OCI-LY7 (cell line): ENCODE results near the gene TMPO. TPM values are rescaled to one million over a fixed set of nuclear protein-coding genes. Genes with fewer than 3 reads are reported as not detected.

ENCODE experiments used
- BruUV-seq: library from RNA; stranded (reverse); fragments of 400-500 nt; replicated peaks from 2 replicates; lab custom pipeline; 2021; lab: Mats Ljungman, UMichigan
- CTCF ChIA-PET: fragments of 300-600 bp; sonication (Branson Sonifier 250); formaldehyde crosslinking; loops from one replicate; lab custom pipeline; 2022; ENCODE audit warnings: antibody characterized with exemption; ENCODE audit not compliant: unreplicated experiment; lab: Charles Lee
- POLR2A ChIA-PET: fragments of 300-600 bp; sonication (Branson Sonifier 250); formaldehyde crosslinking; loops from one replicate; lab custom pipeline; 2022; ENCODE audit warnings: antibody characterized with exemption; lab: Charles Lee
- DNase-seq: peaks from one replicate; pipeline ENCODE4 v3.0.0-alpha.2; 2015; ENCODE audit warnings: low spot score
- H2AFZ ChIP-seq: fragments of 200-600 bp; sonication (generic), shearing (Covaris generic); 2 replicates; pipeline ENCODE4 v1.6.1; 2014; ENCODE audit warnings: mild to moderate bottlenecking, antibody characterized with exemption, low read length, moderate library complexity
- H3K27ac ChIP-seq: fragments of 200-600 bp; sonication (generic); 2 replicates; pipeline ENCODE4 v1.5.1; 2014; ENCODE audit warnings: mixed run types, low read depth, mild to moderate bottlenecking, moderate library complexity, low read length, inconsistent platforms; ENCODE audit not compliant: poor library complexity, severe bottlenecking
- H3K36me3 ChIP-seq: fragments of 200-600 bp; sonication (generic); 2 replicates; pipeline ENCODE4 v1.6.1; 2014; ENCODE audit warnings: mild to moderate bottlenecking, antibody characterized with exemption, low read length, moderate library complexity, mixed read lengths; ENCODE audit not compliant: insufficient read depth
- H3K4me1 ChIP-seq: fragments of 200-600 bp; sonication (generic); 2 replicates; pipeline ENCODE4 v1.5.1; 2014; ENCODE audit warnings: mild to moderate bottlenecking, low read length; ENCODE audit not compliant: insufficient read depth, poor library complexity, severe bottlenecking
- H3K4me2 ChIP-seq: fragments of 200-600 bp; sonication (generic); 2 replicates; pipeline ENCODE4 v1.6.1; 2014; ENCODE audit warnings: mild to moderate bottlenecking, low read length
- H3K4me3 ChIP-seq: fragments of 200-600 bp; sonication (generic); 2 replicates; pipeline ENCODE4 v1.5.1; 2014; ENCODE audit warnings: mild to moderate bottlenecking, low read depth, low read length; ENCODE audit not compliant: poor library complexity, severe bottlenecking
- H3K79me2 ChIP-seq: fragments of 200-600 bp; sonication (generic); 2 replicates; pipeline ENCODE4 v1.6.1; 2016; ENCODE audit warnings: low read depth, mild to moderate bottlenecking, low read length, moderate library complexity, mixed read lengths; ENCODE audit not compliant: insufficient read depth
- H3K9me2 ChIP-seq: fragments of 200-600 bp; sonication (generic); 2 replicates; pipeline ENCODE4 v1.6.1; 2016; ENCODE audit warnings: mild to moderate bottlenecking, low read length, mixed read lengths; ENCODE audit not compliant: insufficient read depth
- H3K9me3 ChIP-seq: fragments of 200-600 bp; sonication (generic); 2 replicates; pipeline ENCODE4 v1.6.1; 2014; ENCODE audit warnings: mild to moderate bottlenecking, mixed run types, low read length, mixed read lengths
- H4K20me1 ChIP-seq: fragments of 200-600 bp; sonication (generic); 2 replicates; pipeline ENCODE4 v1.6.1; 2014; ENCODE audit warnings: mild to moderate bottlenecking, antibody characterized with exemption, low read length, moderate library complexity, mixed read lengths; ENCODE audit not compliant: insufficient read depth
- CTCF ChIP-seq: fragments of 200-600 bp; sonication (generic); conservative IDR thresholded peaks from 2 replicates; pipeline ENCODE4 v1.5.1; 2014; ENCODE audit warnings: mild to moderate bottlenecking, antibody characterized with exemption, low read length, moderate library complexity, mixed read lengths
- EZH2phosphoT487 ChIP-seq: fragments of 200-600 bp; sonication (generic); IDR thresholded peaks from 2 replicates; pipeline ENCODE4 v1.6.1; 2018; ENCODE audit warnings: low read depth, borderline replicate concordance, mild to moderate bottlenecking, mixed run types, antibody characterized with exemption, low read length, moderate library complexity, mixed read lengths
- intact Hi-C: fragments of 100-400 bp; cut with micrococcal nuclease; formaldehyde crosslinking; loops from one replicate; pipeline ENCODE4 v1.10.0; 2022; ENCODE audit not compliant: unreplicated experiment
- total RNA-seq, 2 experiments: library from RNA; depleted of rRNA in 1 of 2; stranded (reverse); fragments of >200 nt in 1 of 2; shearing (Covaris generic) in 1 of 2; gene quantifications; 2 replicates each; pipeline ENCODE4 v1.2.3, GENCODE V29; 2014 to 2022

TMPO gene
- total RNA-seq, 2 experiments from 2014 or later: 389 to 402 TPM

- intact Hi-C loops: loop anchor here (1.0 to 5.0 kb wide), 4 partner anchors 12 to 241 kb away; partner anchors contain the start of gene IKBIP
- Histone ChIP-seq H3K36me3 (no peaks in the 10 kb centered on the region), H4K20me1 (no peaks in the 10 kb centered on the region), H3K27ac (peak overlapping the region; percentile 95), H3K4me1 (peaks cover 17% of the 10 kb centered on the region), H3K9me3 (peaks cover 4% of the 10 kb centered on the region; the same call in 1 of the 2 replicates), H3K4me2 (peak overlapping the region; percentile 79), H3K9me2 (no peaks in the 10 kb centered on the region), H3K4me3 (peak overlapping the region; percentile 69), H3K79me2 (no peaks in the 10 kb centered on the region), H2AFZ (peak overlapping the region; percentile 93)
- ChIA-PET POLR2A (interaction anchor here (4.8 kb wide), 1 partner anchor 11 kb away, joined by 42 read pairs; the partner anchor contains the start of gene TMPO), CTCF (interaction anchor here (1.5 kb wide), 1 partner anchor 12 kb away, joined by 5 read pairs; no protein-coding TSS in a partner anchor)
- peak; percentile 96 for DNase-seq
- BruUV-seq: no TSS peak
- TF ChIP-seq EZH2phosphoT487 (no peak), CTCF (0 out of 2 replicates have a peak, but pooled peaks have one; percentile 20)
Observed at GRCh38 chr12:98503592-98504367, 11.6 kb upstream of the TMPO start.

- Histone ChIP-seq H3K36me3 (no peaks in the 10 kb centered on the region), H3K27ac (peak overlapping the region; percentile 95), H2AFZ (peak overlapping the region; percentile 93), H3K4me1 (peaks cover 17% of the 10 kb centered on the region), H4K20me1 (no peaks in the 10 kb centered on the region), H3K9me3 (peaks cover 4% of the 10 kb centered on the region; the same call in 1 of the 2 replicates), H3K4me2 (peak overlapping the region; percentile 79), H3K4me3 (peak overlapping the region; percentile 69), H3K9me2 (no peaks in the 10 kb centered on the region), H3K79me2 (no peaks in the 10 kb centered on the region)
- intact Hi-C loops: loop anchor here (1.0 to 5.0 kb wide), 2 partner anchors 12 to 242 kb away; no protein-coding TSS in a partner anchor
- CTCF ChIA-PET: interaction anchor here (1.5 kb wide), 1 partner anchor 13 kb away, joined by 5 read pairs; no protein-coding TSS in a partner anchor
- no peak for TF ChIP-seq EZH2phosphoT487
- TF ChIP-seq CTCF: no peak
- POLR2A ChIA-PET: interaction anchor here (0.6 to 4.8 kb wide), 2 partner anchors 11 to 822 kb away, joined by 3 to 42 read pairs; partner anchors contain the start of gene TMPO
- BruUV-seq: TSS peak; percentile 91
- DNase-seq: no peak
Observed at GRCh38 chr12:98504368-98504617, 11.1 kb upstream of the TMPO start.
